Prostate gland (tissue), 2 donors: Measurements from ENCODE around the gene SIGLEC6. TPM values are rescaled to one million over a fixed set of nuclear protein-coding genes. Genes with fewer than 3 reads are reported as not detected.

ENCODE experiments used
- DNase-seq: peaks from one replicate; pipeline ENCODE4 v3.0.0-alpha.2; 2019; ENCODE audit warnings: low spot score
- H3K27ac ChIP-seq, 2 donors: fragments of 200-600 bp; sonication (generic); 2 replicates each; pipeline ENCODE4 v1.5.1; 2017 to 2019
- H3K27me3 ChIP-seq: fragments of 200-600 bp; sonication (generic); replicated peaks from 2 replicates; pipeline ENCODE4 v1.5.1; 2019; ENCODE audit not compliant: insufficient read depth
- H3K36me3 ChIP-seq, 2 donors: fragments of 200-600 bp; sonication (generic); 1 replicate in 1 of 2; 2 replicates in 1 of 2; pipeline versions ENCODE4 v1.5.1 to v1.8.1; 2017 to 2019
- H3K4me1 ChIP-seq: fragments of 200-600 bp; sonication (generic); replicated peaks from 2 replicates; pipeline ENCODE4 v1.5.1; 2019
- H3K4me3 ChIP-seq, 2 donors: fragments of 200-600 bp; sonication (generic); 2 replicates each; pipeline ENCODE4 v1.5.1; 2017 to 2019
- H3K9me3 ChIP-seq: fragments of 200-600 bp; sonication (generic); 2 replicates; pipeline ENCODE4 v1.5.1; 2017
- CTCF ChIP-seq, 4 experiments: fragments of 200-600 bp in 2 of 4; fragments of 450-650 bp in 2 of 4; sonication (generic) in 2 of 4; IDR thresholded peaks; 1 replicate in 3 of 4; 2 replicates in 1 of 4; pipeline ENCODE4 v1.5.1; 2016 to 2019; ENCODE audit warnings: antibody characterized with exemption in 4 of 4, mild to moderate bottlenecking in 2 of 4, moderate library complexity in 2 of 4
- POLR2A ChIP-seq: fragments of 450-650 bp; IDR thresholded peaks from one replicate; pipeline ENCODE4 v1.6.1; 2016; ENCODE audit warnings: antibody characterized with exemption, mild to moderate bottlenecking
- POLR2AphosphoS5 ChIP-seq: sonication (generic); formaldehyde crosslinking; IDR thresholded peaks from one replicate; pipeline ENCODE4 v1.6.1; 2017; ENCODE audit warnings: antibody characterized with exemption
- WGBS: methylation state at CpG from one replicate; pipeline ENCODE4 v1.1.5; 2018; 5-methylcytosine and 5-hydroxymethylcytosine counted together
- intact Hi-C: fragments of 100-400 bp; cut with DNase I; formaldehyde crosslinking; loops from one replicate; pipeline ENCODE4 v1.14.2; 2022
- total RNA-seq, 2 donors: library from RNA; depleted of rRNA; stranded (reverse); fragments of >200 nt; gene quantifications; one replicate each; pipeline ENCODE4 v1.1.0, GENCODE V29; 2016

SIGLEC6 gene
- total RNA-seq, 2 donors from 2014 or later: 0.68 TPM; not detected in 1

- peak overlapping the region; percentile 43 to 65 for H3K4me3 ChIP-seq
- no peak for DNase-seq
- peak overlapping the region; percentile 13 to 33 for H3K27ac ChIP-seq
- H3K4me1 ChIP-seq: no peaks in the 10 kb centered on the region
- 5% methylated on average over 8 of the region's 8 CpGs for WGBS
- TF ChIP-seq POLR2A: no peak
- no peak for TF ChIP-seq POLR2AphosphoS5
- TF ChIP-seq CTCF (IDR thresholded peaks at IDR 0.05): no peak
- H3K27me3 ChIP-seq: no peaks in the 10 kb centered on the region
- no peaks in the 10 kb centered on the region for H3K36me3 ChIP-seq
- intact Hi-C loops: loop anchor here (2.0 to 5.0 kb wide), 2 partner anchors 23 to 234 kb away; no protein-coding TSS in a partner anchor
- H3K9me3 ChIP-seq: no peaks in the 10 kb centered on the region
These were observed 40.1 kb upstream of the SIGLEC6 start for GRCh38 chr19:51571599-51571998.

- intact Hi-C loops: loop anchor here (2.0 to 5.0 kb wide), 2 partner anchors 24 to 234 kb away; no protein-coding TSS in a partner anchor
- Histone ChIP-seq H3K27ac (peak within 1 kb of the TSS; percentile 13 to 33), H3K4me1 (no peaks in the 10 kb centered on the region), H3K36me3 (no peaks in the 10 kb centered on the region), H3K9me3 (no peaks in the 10 kb centered on the region), H3K27me3 (no peaks in the 10 kb centered on the region), H3K4me3 (peak within 1 kb of the TSS; percentile 43 to 65)
- under 1% methylated on average over 30 of the region's 30 CpGs for WGBS
- peak; percentile 40 for TF ChIP-seq POLR2A
- peak; percentile 99 for TF ChIP-seq POLR2AphosphoS5
- no peak for TF ChIP-seq CTCF (IDR thresholded peaks at IDR 0.05)
- DNase-seq: peak; percentile 94
These were observed 39.6 kb upstream of the SIGLEC6 start, which contains the start of gene ZNF175 for GRCh38 chr19:51570962-51571575. Gene ZNF175 (plus strand): TSS chr19:51571283. CDS start chr19:51573330, 2,047 bp downstream.

- Histone ChIP-seq H3K36me3 (no peaks in the 10 kb centered on the region), H3K27ac (no peak overlapping the region), H3K4me1 (no peaks in the 10 kb centered on the region), H3K4me3 (no peak overlapping the region), H3K9me3 (no peaks in the 10 kb centered on the region), H3K27me3 (no peaks in the 10 kb centered on the region)
- intact Hi-C loops: no loop called here
- no peak for TF ChIP-seq POLR2A
- no peak for TF ChIP-seq POLR2AphosphoS5
- no peak for TF ChIP-seq CTCF (IDR thresholded peaks at IDR 0.05)
- WGBS: 87% methylated on average over 1 of the region's 1 CpG
- DNase-seq: no peak
These were observed 37.0 kb upstream of the SIGLEC6 start for GRCh38 chr19:51568456-51568855.

GRCh38 chr19:51567583-51567982, 36.1 kb upstream of the SIGLEC6 start:
- Histone ChIP-seq H3K36me3 (no peaks in the 10 kb centered on the region), H3K9me3 (no peaks in the 10 kb centered on the region), H3K4me3 (no peak overlapping the region), H3K4me1 (no peaks in the 10 kb centered on the region), H3K27me3 (no peaks in the 10 kb centered on the region), H3K27ac (no peak overlapping the region)
- intact Hi-C loops: no loop called here
- no peak for DNase-seq
- WGBS: 80% methylated on average over 4 of the region's 4 CpGs
- no peak for TF ChIP-seq CTCF (IDR thresholded peaks at IDR 0.05)
- no peak for TF ChIP-seq POLR2A

GRCh38 chr19:51566489-51567100, 35.1 kb upstream of the SIGLEC6 start:
- TF ChIP-seq POLR2AphosphoS5 (no peak), POLR2A (no peak), CTCF (IDR thresholded peaks at IDR 0.05) (no peak)
- WGBS: 61% methylated on average over 8 of the region's 8 CpGs
- intact Hi-C loops: no loop called here

More at GRCh38 chr19:51566489-51567100, 35.1 kb upstream of the SIGLEC6 start:
- no peaks in the 10 kb centered on the region for H3K27me3 ChIP-seq
- H3K4me3 ChIP-seq: no peak overlapping the region
- DNase-seq: no peak
- H3K4me1 ChIP-seq: no peaks in the 10 kb centered on the region
- H3K9me3 ChIP-seq: no peaks in the 10 kb centered on the region
- no peaks in the 10 kb centered on the region for H3K36me3 ChIP-seq
- no peak overlapping the region for H3K27ac ChIP-seq
